HepG2 (cell line): ENCODE results near the gene FDXACB1. TPM values are rescaled to one million over a fixed set of nuclear protein-coding genes. Genes with fewer than 3 reads are reported as not detected.

Experiments
- CBX2 ChIP-seq, 2 experiments: fragments of 200-600 bp in 1 of 2; sonication (generic); formaldehyde crosslinking in 1 of 2; IDR thresholded peaks; 2 replicates each; pipeline versions ENCODE4 v1.7.0 to v1.8.1; 2018 to 2022; ENCODE audit warnings: low read depth in 2 of 2, low read length in 1 of 2, mild to moderate bottlenecking in 1 of 2, missing genetic modification reagents in 1 of 2
- DNMT3B ChIP-seq: conservative IDR thresholded peaks from 2 replicates; pipeline ENCODE4 v1.6.1; 2016; ENCODE audit warnings: missing biosample characterization, control low read depth
- DR1 ChIP-seq: sonication (generic); formaldehyde crosslinking; IDR thresholded peaks from 2 replicates; pipeline ENCODE4 v1.8.0; 2021; ENCODE audit warnings: mild to moderate bottlenecking, missing genetic modification reagents, inconsistent platforms
- MAFG ChIP-seq: sonication (generic); formaldehyde crosslinking; IDR thresholded peaks from 2 replicates; pipeline ENCODE4 v1.5.1; 2020; ENCODE audit warnings: mild to moderate bottlenecking, missing genetic modification reagents
- MED13 ChIP-seq: sonication (generic); formaldehyde crosslinking; IDR thresholded peaks from 2 replicates; pipeline ENCODE4 v1.5.0; 2020; ENCODE audit warnings: missing genetic modification reagents
- MTF1 ChIP-seq: sonication (generic); formaldehyde crosslinking; IDR thresholded peaks from 2 replicates; pipeline ENCODE4 v1.5.0; 2020; ENCODE audit warnings: missing genetic modification reagents
- MZF1 ChIP-seq: sonication (generic); formaldehyde crosslinking; IDR thresholded peaks from 2 replicates; pipeline ENCODE4 v1.8.1; 2023; ENCODE audit warnings: mild to moderate bottlenecking, missing genetic modification reagents, borderline replicate concordance
- NFIC ChIP-seq: IDR thresholded peaks from 2 replicates; pipeline ENCODE4 v1.6.1; 2012; ENCODE audit warnings: mild to moderate bottlenecking, low read length, inconsistent platforms
- NR2F6 ChIP-seq, 2 experiments: IDR thresholded peaks; 2 replicates each; pipeline ENCODE4 v1.6.1; 2016; ENCODE audit warnings: antibody characterized with exemption in 1 of 2, mild to moderate bottlenecking in 1 of 2
- PLRG1 ChIP-seq: fragments of 450-650 bp; conservative IDR thresholded peaks from 2 replicates; pipeline ENCODE4 v1.6.1; 2016
- RBFOX2 ChIP-seq: fragments of 200-400 bp; formaldehyde crosslinking; IDR thresholded peaks from 2 replicates; pipeline ENCODE4 v1.6.1; 2017; ENCODE audit warnings: low read depth, mild to moderate bottlenecking, low read length
- REL ChIP-seq: sonication (generic); formaldehyde crosslinking; conservative IDR thresholded peaks from 2 replicates; pipeline ENCODE4 v1.8.0; 2022; ENCODE audit warnings: mild to moderate bottlenecking, missing genetic modification reagents, moderate library complexity
- SNAPC2 ChIP-seq: sonication (generic); formaldehyde crosslinking; IDR thresholded peaks from 2 replicates; pipeline ENCODE4 v1.8.1; 2022; ENCODE audit warnings: mild to moderate bottlenecking, missing genetic modification reagents
- SP1 ChIP-seq, 2 experiments: fragments of 450-650 bp in 1 of 2; sonication (generic) in 1 of 2; formaldehyde crosslinking in 1 of 2; IDR thresholded peaks; 2 replicates each; pipeline versions ENCODE4 v1.4.0 to v1.6.1; 2016 to 2020; ENCODE audit warnings: missing genetic modification reagents in 1 of 2
- SP140L ChIP-seq: sonication (generic); formaldehyde crosslinking; IDR thresholded peaks from 2 replicates; pipeline ENCODE4 v1.4.0; 2020; ENCODE audit warnings: missing genetic modification reagents, borderline replicate concordance
- ZBTB21 ChIP-seq: sonication (generic); formaldehyde crosslinking; IDR thresholded peaks from 2 replicates; pipeline ENCODE4 v1.4.0; 2020; ENCODE audit warnings: missing genetic modification reagents
- ZMYM4 ChIP-seq: sonication (generic); formaldehyde crosslinking; IDR thresholded peaks from 2 replicates; pipeline ENCODE4 v1.8.1; 2023; ENCODE audit warnings: mild to moderate bottlenecking, missing genetic modification reagents
- ZNF230 ChIP-seq: sonication (generic); formaldehyde crosslinking; IDR thresholded peaks from 2 replicates; pipeline ENCODE4 v1.4.0; 2020; ENCODE audit warnings: mild to moderate bottlenecking, missing genetic modification reagents
- ZNF24 ChIP-seq: fragments of 450-650 bp; IDR thresholded peaks from 2 replicates; pipeline ENCODE4 v1.6.1; 2017; ENCODE audit warnings: antibody characterized with exemption, mild to moderate bottlenecking
- ZNF296 ChIP-seq: sonication (generic); formaldehyde crosslinking; conservative IDR thresholded peaks from 2 replicates; pipeline ENCODE4 v1.5.0; 2020; ENCODE audit warnings: mild to moderate bottlenecking, missing genetic modification reagents
- ZNF331 ChIP-seq: sonication (generic); formaldehyde crosslinking; IDR thresholded peaks from 2 replicates; pipeline ENCODE4 v1.4.0; 2020; ENCODE audit warnings: missing genetic modification reagents
- ZNF343 ChIP-seq: sonication (generic); formaldehyde crosslinking; IDR thresholded peaks from 2 replicates; pipeline ENCODE4 v1.4.0; 2020; ENCODE audit warnings: mild to moderate bottlenecking, missing genetic modification reagents
- ZNF550 ChIP-seq: sonication (generic); formaldehyde crosslinking; IDR thresholded peaks from 2 replicates; pipeline ENCODE4 v1.4.0; 2020; ENCODE audit warnings: mild to moderate bottlenecking, missing genetic modification reagents, borderline replicate concordance
- ZNF644 ChIP-seq: IDR thresholded peaks from 2 replicates; pipeline ENCODE4 v1.6.1; 2016; ENCODE audit warnings: low read depth
- ZNF7 ChIP-seq: IDR thresholded peaks from 2 replicates; pipeline ENCODE4 v1.6.1; 2016; ENCODE audit warnings: missing biosample characterization, missing genetic modification reagents
- ZSCAN22 ChIP-seq: sonication (generic); formaldehyde crosslinking; IDR thresholded peaks from 2 replicates; pipeline ENCODE4 v1.4.0; 2020; ENCODE audit warnings: mild to moderate bottlenecking, missing genetic modification reagents
- polyA plus RNA-seq, 8 experiments: library from polyadenylated mRNA; depleted of rRNA in 3 of 8; stranded (reverse) in 7 of 8; unstranded in 1 of 8; fragments of >200 nt; fragmentation: Illumina TruSeq in 4 of 8; extraction: Trizol in 4 of 8; gene quantifications; 2 replicates each; pipeline versions ENCODE4 v1.2.1 to v1.2.3, GENCODE V29; 2011 to 2016; ENCODE audit warnings: low read depth in 4 of 8, missing spikeins in 1 of 8, mixed read lengths in 1 of 8; ENCODE audit not compliant: insufficient read depth in 1 of 8
- total RNA-seq, 5 experiments: library from RNA; depleted of rRNA; stranded (reverse); fragments of >200 nt; fragmentation: Illumina TruSeq; extraction: Trizol; gene quantifications; 2 replicates each; pipeline ENCODE4 v1.2.3, GENCODE V29; 2016; ENCODE audit warnings: low read depth in 1 of 5
- TF ChIP-seq, protein P1 (sequence below): IDR thresholded peaks from 2 replicates; pipeline ENCODE4 v1.6.1; 2016; ENCODE audit warnings: low read depth, borderline replicate concordance
- TF ChIP-seq, protein P2 (sequence below): sonication (generic); formaldehyde crosslinking; IDR thresholded peaks from 2 replicates; pipeline ENCODE4 v1.5.0; 2020; ENCODE audit warnings: missing genetic modification reagents
- TF ChIP-seq, protein P3 (sequence below): IDR thresholded peaks from 2 replicates; pipeline ENCODE4 v1.6.1; 2016
- TF ChIP-seq, protein P4 (sequence below): sonication (generic); formaldehyde crosslinking; IDR thresholded peaks from 2 replicates; pipeline ENCODE4 v1.5.1; 2020; ENCODE audit warnings: mild to moderate bottlenecking, missing genetic modification reagents, moderate library complexity

Gene FDXACB1
- total and polyA plus RNA-seq, 2 of the 13 experiments (the other 11 are each of a cell fraction or from before 2014, with no cell fraction given), result 1.1 to 3.4 TPM

DNA sequence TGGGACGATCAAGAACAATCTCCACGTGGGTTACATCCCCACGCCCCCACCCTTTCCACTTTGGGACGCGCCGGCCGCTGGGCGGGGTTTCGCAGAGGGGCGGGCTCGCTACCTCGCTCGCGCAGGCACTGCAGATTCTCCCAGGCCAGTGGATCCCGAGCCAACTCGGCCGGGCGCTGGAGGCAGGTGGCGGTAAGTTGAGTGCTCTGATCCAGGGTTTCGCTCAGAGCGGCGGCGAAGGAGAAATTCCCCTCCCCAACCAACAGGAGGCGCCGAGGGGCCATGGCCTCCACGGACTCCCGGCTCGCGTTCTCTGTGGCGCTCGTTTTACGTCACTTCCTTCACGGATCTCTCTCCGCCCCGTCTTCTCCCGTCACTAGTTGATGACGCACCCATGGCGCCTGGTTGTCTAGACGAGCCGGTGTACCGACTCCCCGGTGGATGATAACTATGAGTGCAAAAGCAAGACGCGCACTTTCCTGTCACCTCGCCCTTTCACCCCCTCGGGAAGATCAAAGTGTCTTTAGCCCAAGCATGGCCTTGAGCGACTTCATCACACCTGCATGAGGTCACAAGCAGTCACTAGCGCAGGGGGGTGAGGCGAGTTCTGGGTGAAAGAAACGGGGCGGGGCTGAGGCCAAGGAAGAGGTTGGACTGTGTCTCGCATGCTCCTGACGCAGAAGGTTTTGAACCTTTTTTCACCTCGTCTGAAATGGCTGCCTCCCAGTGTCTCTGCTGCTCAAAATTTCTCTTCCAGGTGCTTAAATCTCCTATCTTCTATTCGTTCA is at the start of gene FDXACB1, which contains the start of gene CFAP68 (continued):
- TF ChIP-seq MTF1 (CRISPR knock-in tag) (no peak), ZMYM4 (CRISPR knock-in tag) (peak; percentile 100), DNMT3B (CRISPR knock-in tag) (peak; percentile 60; the same call in 1 of the 2 replicates), ZNF7 (CRISPR knock-in tag) (no peak), ZNF230 (CRISPR knock-in tag) (no peak), ZNF331 (CRISPR knock-in tag) (peak; percentile 42; the same call in 1 of the 2 replicates), MZF1 (no peak), NR2F6 (IDR thresholded peaks at IDR 0.05) (peak; percentile 67), NR2F6 (CRISPR knock-in tag; IDR thresholded peaks at IDR 0.05) (peak; percentile 50; the same call in 1 of the 2 replicates), REL (CRISPR knock-in tag) (no peak), CBX2 (IDR thresholded peaks at IDR 0.05; ENCODE audit: low read depth, low read length) (no peak), CBX2 (CRISPR knock-in tag; IDR thresholded peaks at IDR 0.05; ENCODE audit: low read depth) (0 out of 2 replicates have a peak, but pooled peaks have one; percentile 16), ZNF644 (CRISPR knock-in tag) (peak; percentile 35; the same call in 1 of the 2 replicates), SNAPC2 (no peak), NFIC (no peak), DR1 (peak; percentile 70), SP140L (no peak), ZNF24 (no peak), ZSCAN22 (no peak), MAFG (CRISPR knock-in tag) (no peak), ZNF296 (CRISPR knock-in tag) (no peak), RBFOX2 (peak; percentile 65; the same call in 1 of the 2 replicates), ZBTB21 (CRISPR knock-in tag) (peak; percentile 97), PLRG1 (no peak), MED13 (CRISPR knock-in tag) (peak; percentile 73; the same call in 1 of the 2 replicates), ZNF550 (CRISPR knock-in tag) (no peak), ZNF343 (CRISPR knock-in tag) (no peak), SP1 (IDR thresholded peaks at IDR 0.05) (no peak), SP1 (CRISPR knock-in tag; IDR thresholded peaks at IDR 0.05) (peak; percentile 80)
- TF ChIP-seq, protein P1, sequence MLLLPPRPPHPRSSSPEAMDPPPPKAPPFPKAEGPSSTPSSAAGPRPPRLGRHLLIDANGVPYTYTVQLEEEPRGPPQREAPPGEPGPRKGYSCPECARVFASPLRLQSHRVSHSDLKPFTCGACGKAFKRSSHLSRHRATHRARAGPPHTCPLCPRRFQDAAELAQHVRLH (CRISPR knock-in tag), result peak; percentile 47; the same call in 1 of the 2 replicates
- TF ChIP-seq, protein P2, sequence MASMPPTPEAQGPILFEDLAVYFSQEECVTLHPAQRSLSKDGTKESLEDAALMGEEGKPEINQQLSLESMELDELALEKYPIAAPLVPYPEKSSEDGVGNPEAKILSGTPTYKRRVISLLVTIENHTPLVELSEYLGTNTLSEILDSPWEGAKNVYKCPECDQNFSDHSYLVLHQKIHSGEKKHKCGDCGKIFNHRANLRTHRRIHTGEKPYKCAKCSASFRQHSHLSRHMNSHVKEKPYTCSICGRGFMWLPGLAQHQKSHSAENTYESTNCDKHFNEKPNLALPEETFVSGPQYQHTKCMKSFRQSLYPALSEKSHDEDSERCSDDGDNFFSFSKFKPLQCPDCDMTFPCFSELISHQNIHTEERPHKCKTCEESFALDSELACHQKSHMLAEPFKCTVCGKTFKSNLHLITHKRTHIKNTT (CRISPR knock-in tag), result no peak
- TF ChIP-seq, protein P3, sequence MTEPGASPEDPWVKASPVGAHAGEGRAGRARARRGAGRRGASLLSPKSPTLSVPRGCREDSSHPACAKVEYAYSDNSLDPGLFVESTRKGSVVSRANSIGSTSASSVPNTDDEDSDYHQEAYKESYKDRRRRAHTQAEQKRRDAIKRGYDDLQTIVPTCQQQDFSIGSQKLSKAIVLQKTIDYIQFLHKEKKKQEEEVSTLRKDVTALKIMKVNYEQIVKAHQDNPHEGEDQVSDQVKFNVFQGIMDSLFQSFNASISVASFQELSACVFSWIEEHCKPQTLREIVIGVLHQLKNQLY (CRISPR knock-in tag), result peak; percentile 32; the same call in 1 of the 2 replicates
- TF ChIP-seq, protein P4, sequence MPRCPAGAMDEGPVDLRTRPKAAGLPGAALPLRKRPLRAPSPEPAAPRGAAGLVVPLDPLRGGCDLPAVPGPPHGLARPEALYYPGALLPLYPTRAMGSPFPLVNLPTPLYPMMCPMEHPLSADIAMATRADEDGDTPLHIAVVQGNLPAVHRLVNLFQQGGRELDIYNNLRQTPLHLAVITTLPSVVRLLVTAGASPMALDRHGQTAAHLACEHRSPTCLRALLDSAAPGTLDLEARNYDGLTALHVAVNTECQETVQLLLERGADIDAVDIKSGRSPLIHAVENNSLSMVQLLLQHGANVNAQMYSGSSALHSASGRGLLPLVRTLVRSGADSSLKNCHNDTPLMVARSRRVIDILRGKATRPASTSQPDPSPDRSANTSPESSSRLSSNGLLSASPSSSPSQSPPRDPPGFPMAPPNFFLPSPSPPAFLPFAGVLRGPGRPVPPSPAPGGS (CRISPR knock-in tag), result 0 out of 2 replicates have a peak, but pooled peaks have one; percentile 60
